Osteoblast (primary cell): ENCODE measurements around the gene TENT4B. TPM values are rescaled to one million over a fixed set of nuclear protein-coding genes. Genes with fewer than 3 reads are reported as not detected.

Source experiments
- DNase-seq: peaks from one replicate; pipeline ENCODE4 v3.0.0; 2011; ENCODE audit warnings: low spot score, mixed read lengths; ENCODE audit not compliant: insufficient read length; ENCODE audit errors: missing footprints
- H2AFZ ChIP-seq: 2 replicates; pipeline ENCODE4 v1.6.0; 2011; ENCODE audit warnings: mild to moderate bottlenecking, low read length
- H3K27ac ChIP-seq: 2 replicates; pipeline ENCODE4 v1.5.1; 2011; ENCODE audit warnings: mild to moderate bottlenecking, low read depth, low read length, moderate library complexity
- H3K27me3 ChIP-seq: 2 replicates; pipeline ENCODE4 v1.6.0; 2012; ENCODE audit warnings: mild to moderate bottlenecking, control low read depth, inconsistent platforms, low read length, moderate library complexity; ENCODE audit not compliant: insufficient read depth
- H3K36me3 ChIP-seq: 2 replicates; pipeline ENCODE4 v1.5.1; 2011; ENCODE audit warnings: mild to moderate bottlenecking, low read length, control low read depth, moderate library complexity; ENCODE audit not compliant: insufficient read depth
- H3K4me1 ChIP-seq: 2 replicates; pipeline ENCODE4 v1.5.1; 2011; ENCODE audit warnings: mild to moderate bottlenecking, low read length, control low read depth, moderate library complexity; ENCODE audit not compliant: insufficient read depth
- H3K4me2 ChIP-seq: 2 replicates; pipeline ENCODE4 v1.6.0; 2011; ENCODE audit warnings: mild to moderate bottlenecking, low read length; ENCODE audit not compliant: insufficient read depth
- H3K4me3 ChIP-seq: fragments of 200-600 bp; sonication (generic); 3 replicates; pipeline ENCODE4 v1.5.1; 2012; ENCODE audit warnings: mild to moderate bottlenecking, low read length, inconsistent platforms; ENCODE audit not compliant: insufficient read depth
- H3K79me2 ChIP-seq: 2 replicates; pipeline ENCODE4 v1.6.0; 2012; ENCODE audit warnings: mild to moderate bottlenecking, low read length, control low read depth, inconsistent platforms; ENCODE audit not compliant: insufficient read depth
- H3K9me3 ChIP-seq: 2 replicates; pipeline ENCODE4 v1.5.1; 2011; ENCODE audit warnings: low read depth, low read length, control low read depth
- H4K20me1 ChIP-seq: 2 replicates; pipeline ENCODE4 v1.6.0; 2012; ENCODE audit warnings: mild to moderate bottlenecking, low read length, control low read depth; ENCODE audit not compliant: insufficient read depth
- total RNA-seq: library from RNA; depleted of rRNA; stranded (reverse); fragments of >200 nt; gene quantifications from 2 replicates; pipeline ENCODE4 v1.2.3, GENCODE V29; 2012
- TF ChIP-seq, protein P1 (sequence below): IDR thresholded peaks from 2 replicates; pipeline ENCODE4 v1.5.1; 2011; ENCODE audit warnings: mild to moderate bottlenecking, low read depth, low read length, moderate library complexity; ENCODE audit errors: extremely low read depth

The TENT4B gene
- total RNA-seq, 1 donor = 10.1 TPM

DNA sequence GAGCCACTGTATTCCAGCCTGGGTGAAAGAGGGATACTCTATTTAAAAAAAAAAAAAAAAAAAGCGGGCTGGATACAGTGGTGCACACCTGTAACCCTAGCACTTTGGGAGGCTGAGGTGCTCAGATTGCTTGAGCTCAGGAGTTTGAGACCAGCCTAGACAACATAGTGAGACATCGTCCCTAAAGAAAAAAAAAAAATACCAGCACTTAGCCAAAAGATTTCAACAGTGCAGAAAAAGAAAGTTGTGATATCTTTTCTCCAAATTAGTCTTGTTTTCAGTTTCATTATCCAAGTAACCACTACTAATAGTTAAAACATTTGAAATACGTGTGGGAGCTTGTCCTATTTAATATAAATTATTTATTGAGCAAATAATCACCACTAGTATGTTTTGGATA lies 48.7 kb downstream of the TENT4B start:
- H3K4me3 ChIP-seq = no peak overlapping the region
- no peaks in the 10 kb centered on the region for H3K9me3 ChIP-seq
- DNase-seq = no peak
- peak overlapping the region; percentile 84 for H3K27ac ChIP-seq
- TF ChIP-seq, protein P1, sequence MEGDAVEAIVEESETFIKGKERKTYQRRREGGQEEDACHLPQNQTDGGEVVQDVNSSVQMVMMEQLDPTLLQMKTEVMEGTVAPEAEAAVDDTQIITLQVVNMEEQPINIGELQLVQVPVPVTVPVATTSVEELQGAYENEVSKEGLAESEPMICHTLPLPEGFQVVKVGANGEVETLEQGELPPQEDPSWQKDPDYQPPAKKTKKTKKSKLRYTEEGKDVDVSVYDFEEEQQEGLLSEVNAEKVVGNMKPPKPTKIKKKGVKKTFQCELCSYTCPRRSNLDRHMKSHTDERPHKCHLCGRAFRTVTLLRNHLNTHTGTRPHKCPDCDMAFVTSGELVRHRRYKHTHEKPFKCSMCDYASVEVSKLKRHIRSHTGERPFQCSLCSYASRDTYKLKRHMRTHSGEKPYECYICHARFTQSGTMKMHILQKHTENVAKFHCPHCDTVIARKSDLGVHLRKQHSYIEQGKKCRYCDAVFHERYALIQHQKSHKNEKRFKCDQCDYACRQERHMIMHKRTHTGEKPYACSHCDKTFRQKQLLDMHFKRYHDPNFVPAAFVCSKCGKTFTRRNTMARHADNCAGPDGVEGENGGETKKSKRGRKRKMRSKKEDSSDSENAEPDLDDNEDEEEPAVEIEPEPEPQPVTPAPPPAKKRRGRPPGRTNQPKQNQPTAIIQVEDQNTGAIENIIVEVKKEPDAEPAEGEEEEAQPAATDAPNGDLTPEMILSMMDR = no peak
- H3K36me3 ChIP-seq = no peaks in the 10 kb centered on the region
- peak overlapping the region; percentile 73 for H3K4me2 ChIP-seq
- H2AFZ ChIP-seq = no peak overlapping the region
- peaks cover 38% of the 10 kb centered on the region for H3K4me1 ChIP-seq
- H3K27me3 ChIP-seq = no peaks in the 10 kb centered on the region
- H3K79me2 ChIP-seq = peaks cover 77% of the 10 kb centered on the region
- no peaks in the 10 kb centered on the region for H4K20me1 ChIP-seq

DNA sequence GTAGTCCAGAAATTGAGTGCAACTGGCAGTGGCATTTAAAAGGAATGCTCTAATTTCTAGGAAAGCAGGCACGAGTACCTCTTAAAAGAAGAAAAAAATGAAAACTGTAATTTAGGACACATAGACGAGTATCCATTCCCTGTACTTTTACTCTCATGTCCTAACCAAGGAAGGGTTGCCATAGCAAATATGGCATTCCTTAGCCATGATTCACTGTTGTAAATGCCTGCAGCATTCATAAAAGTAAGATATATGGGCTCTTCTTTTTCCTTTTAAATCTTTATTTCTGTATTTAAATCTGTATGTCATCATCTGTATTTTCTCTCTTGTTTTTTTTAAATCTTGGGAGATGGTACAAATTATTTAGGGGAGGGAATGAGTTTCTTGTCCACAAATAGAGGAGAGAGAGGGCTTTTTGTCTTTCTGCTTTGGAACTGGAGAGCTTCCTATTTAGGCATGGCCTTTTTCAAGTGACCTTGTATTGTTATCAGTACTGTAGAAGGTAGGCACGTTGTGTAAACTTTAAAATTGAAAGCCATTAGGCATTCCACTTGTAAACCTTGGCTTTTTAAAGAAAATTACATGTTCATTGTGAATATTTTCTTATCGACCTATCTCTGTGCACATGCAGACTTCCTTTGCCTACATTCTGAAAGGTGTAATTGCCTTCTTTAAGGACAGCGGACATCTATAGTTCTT lies 50.0 kb downstream of the TENT4B start:
- peak overlapping the region; percentile 73 for H3K4me2 ChIP-seq
- no peaks in the 10 kb centered on the region for H3K27me3 ChIP-seq
- peak overlapping the region; percentile 29 for H3K4me3 ChIP-seq
- DNase-seq = peak; percentile 81
- peaks cover 74% of the 10 kb centered on the region for H3K79me2 ChIP-seq
- no peak overlapping the region for H2AFZ ChIP-seq
- H4K20me1 ChIP-seq = peaks cover 3% of the 10 kb centered on the region
- peak overlapping the region; percentile 84 for H3K27ac ChIP-seq
- no peaks in the 10 kb centered on the region for H3K9me3 ChIP-seq
- no peaks in the 10 kb centered on the region for H3K36me3 ChIP-seq
- H3K4me1 ChIP-seq = peaks cover 41% of the 10 kb centered on the region
- TF ChIP-seq, protein P1 = no peak

DNA sequence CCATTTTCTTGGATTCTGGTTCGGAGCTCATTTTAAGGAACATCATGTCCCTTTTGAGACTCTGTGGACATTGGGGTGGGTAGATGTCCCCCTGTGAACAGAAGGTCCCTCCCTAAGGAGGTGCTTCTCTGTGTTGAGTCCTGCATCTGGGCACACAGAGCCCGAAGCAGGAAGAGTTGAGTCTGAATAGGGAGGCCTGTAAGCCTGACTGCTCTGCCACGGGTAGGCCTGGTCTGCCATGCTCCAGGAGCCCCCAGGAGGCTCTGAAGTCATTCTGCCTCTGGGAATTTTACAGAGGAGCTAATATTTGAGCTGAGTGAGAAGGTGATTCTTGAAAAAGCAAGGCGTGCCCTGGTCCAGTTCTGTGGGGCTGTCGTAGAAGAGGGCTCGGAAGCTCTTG lies 50.6 kb downstream of the TENT4B start:
- peaks cover 74% of the 10 kb centered on the region for H3K79me2 ChIP-seq

DNA sequence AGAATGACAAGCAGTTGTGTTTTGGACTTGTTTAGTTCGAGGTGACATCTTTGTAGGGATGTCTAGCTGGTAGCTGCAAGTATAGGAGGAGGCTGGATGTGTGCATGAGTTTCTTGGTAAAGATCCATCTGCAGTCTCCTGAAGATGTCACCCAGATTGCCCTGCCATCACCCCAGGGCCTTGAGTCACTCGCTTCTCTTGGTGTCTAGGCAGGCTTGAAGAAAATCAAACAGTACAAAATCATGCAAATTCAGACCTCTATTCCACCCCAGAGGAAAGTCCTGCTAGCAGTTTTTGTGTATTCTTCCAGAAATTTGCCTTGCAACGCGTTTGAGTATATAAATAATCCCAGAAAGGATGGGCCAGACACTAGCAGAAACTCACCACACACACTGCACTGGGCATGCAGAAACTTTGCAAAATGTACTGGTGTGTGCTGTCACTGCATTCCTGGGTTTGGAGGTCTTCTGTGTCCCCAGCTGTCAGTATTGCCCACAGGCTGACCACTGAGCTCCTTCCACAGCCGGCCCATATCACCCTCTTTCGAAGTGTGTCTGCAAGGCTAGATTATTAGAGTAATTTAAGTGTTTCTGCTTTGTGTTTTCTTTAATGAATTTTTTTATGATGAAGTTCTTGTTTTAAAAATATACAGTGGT lies 51.5 kb downstream of the TENT4B start:
- H3K4me3 ChIP-seq = no peak overlapping the region
- no peaks in the 10 kb centered on the region for H3K9me3 ChIP-seq
- TF ChIP-seq, protein P1 = no peak
- H3K36me3 ChIP-seq = no peaks in the 10 kb centered on the region
- no peak for DNase-seq
- peaks cover 7% of the 10 kb centered on the region for H4K20me1 ChIP-seq
- H3K27ac ChIP-seq = peak overlapping the region; percentile 84
- H3K79me2 ChIP-seq = peaks cover 71% of the 10 kb centered on the region
- no peak overlapping the region for H3K4me2 ChIP-seq
- H3K4me1 ChIP-seq = peaks cover 49% of the 10 kb centered on the region
- H2AFZ ChIP-seq = no peak overlapping the region
- no peaks in the 10 kb centered on the region for H3K27me3 ChIP-seq

More for the DNA sequence above, 50.6 kb downstream of the TENT4B start:
- TF ChIP-seq, protein P1 = no peak
- Histone ChIP-seq H3K27me3 (no peaks in the 10 kb centered on the region), H3K4me2 (peak overlapping the region; percentile 73), H3K4me1 (peaks cover 47% of the 10 kb centered on the region), H4K20me1 (peaks cover 7% of the 10 kb centered on the region), H3K36me3 (no peaks in the 10 kb centered on the region), H3K27ac (peak overlapping the region; percentile 84), H3K4me3 (no peak overlapping the region), H3K9me3 (no peaks in the 10 kb centered on the region), H2AFZ (no peak overlapping the region)
- no peak for DNase-seq
